ENCODE results near the gene SOX10.
"Not testable (repeated sequence)": the region's sequence is repeated elsewhere in the genome, so short reads cannot be mapped to it uniquely, and the experiment has no call there.

SOX10 gene

GRCh38 chr22:37951305-37951704 lies 33.0 kb downstream of the SOX10 start:
- DNase-seq (ENCODE audit: extremely low read depth, low read depth): no peak

GRCh38 chr22:37947142-37947795 lies 37.1 kb downstream of the SOX10 start:
- not testable (repeated sequence) for DNase-seq (ENCODE audit: extremely low read depth, low read depth); H3K4me3 ChIP-seq (replicated peaks; ENCODE audit: low read depth, low read length)

More at GRCh38 chr22:37951305-37951704, 33.0 kb downstream of the SOX10 start:
- TF ChIP-seq CTCF (IDR thresholded peaks at IDR 0.05; ENCODE audit: low read depth, low read length, missing control alignments): no peak
- no peak overlapping the region for H3K4me3 ChIP-seq (replicated peaks; ENCODE audit: low read depth, low read length)

- not testable (repeated sequence) for H3K4me3 ChIP-seq (replicated peaks; ENCODE audit: low read depth, low read length); DNase-seq (ENCODE audit: extremely low read depth, low read depth)
Observed at GRCh38 chr22:37944423-37944822, 39.9 kb downstream of the SOX10 start.

- TF ChIP-seq CTCF (IDR thresholded peaks at IDR 0.05; ENCODE audit: low read depth, low read length, missing control alignments): no peak
- no peak for DNase-seq (ENCODE audit: extremely low read depth, low read depth)
- H3K4me3 ChIP-seq (replicated peaks; ENCODE audit: low read depth, low read length): no peak overlapping the region
Observed at GRCh38 chr22:37943825-37944198, 40.5 kb downstream of the SOX10 start.

- no peak for TF ChIP-seq CTCF (IDR thresholded peaks at IDR 0.05; ENCODE audit: low read depth, low read length, missing control alignments)
- no peak for DNase-seq (ENCODE audit: extremely low read depth, low read depth)
- no peak overlapping the region for H3K4me3 ChIP-seq (replicated peaks; ENCODE audit: low read depth, low read length)
Observed at GRCh38 chr22:37943136-37943824, 41.1 kb downstream of the SOX10 start.

GRCh38 chr22:37942133-37942532 lies 42.2 kb downstream of the SOX10 start:
- TF ChIP-seq CTCF (IDR thresholded peaks at IDR 0.05; ENCODE audit: low read depth, low read length, missing control alignments): no peak
- H3K4me3 ChIP-seq (replicated peaks; ENCODE audit: low read depth, low read length): no peak overlapping the region
- DNase-seq (ENCODE audit: extremely low read depth, low read depth): no peak

GRCh38 chr22:37940698-37941376 lies 43.5 kb downstream of the SOX10 start:
- no peak for DNase-seq (ENCODE audit: extremely low read depth, low read depth)
- no peak overlapping the region for H3K4me3 ChIP-seq (replicated peaks; ENCODE audit: low read depth, low read length)
- no peak for TF ChIP-seq CTCF (IDR thresholded peaks at IDR 0.05; ENCODE audit: low read depth, low read length, missing control alignments)
